ENCODE data around the gene GAB1. TPM values are rescaled to one million over a fixed set of nuclear protein-coding genes. Genes with fewer than 3 reads are reported as not detected.

GAB1 gene
- total RNA-seq, 2 donors from 2014 or later: 48.3 to 77.3 TPM

DNA sequence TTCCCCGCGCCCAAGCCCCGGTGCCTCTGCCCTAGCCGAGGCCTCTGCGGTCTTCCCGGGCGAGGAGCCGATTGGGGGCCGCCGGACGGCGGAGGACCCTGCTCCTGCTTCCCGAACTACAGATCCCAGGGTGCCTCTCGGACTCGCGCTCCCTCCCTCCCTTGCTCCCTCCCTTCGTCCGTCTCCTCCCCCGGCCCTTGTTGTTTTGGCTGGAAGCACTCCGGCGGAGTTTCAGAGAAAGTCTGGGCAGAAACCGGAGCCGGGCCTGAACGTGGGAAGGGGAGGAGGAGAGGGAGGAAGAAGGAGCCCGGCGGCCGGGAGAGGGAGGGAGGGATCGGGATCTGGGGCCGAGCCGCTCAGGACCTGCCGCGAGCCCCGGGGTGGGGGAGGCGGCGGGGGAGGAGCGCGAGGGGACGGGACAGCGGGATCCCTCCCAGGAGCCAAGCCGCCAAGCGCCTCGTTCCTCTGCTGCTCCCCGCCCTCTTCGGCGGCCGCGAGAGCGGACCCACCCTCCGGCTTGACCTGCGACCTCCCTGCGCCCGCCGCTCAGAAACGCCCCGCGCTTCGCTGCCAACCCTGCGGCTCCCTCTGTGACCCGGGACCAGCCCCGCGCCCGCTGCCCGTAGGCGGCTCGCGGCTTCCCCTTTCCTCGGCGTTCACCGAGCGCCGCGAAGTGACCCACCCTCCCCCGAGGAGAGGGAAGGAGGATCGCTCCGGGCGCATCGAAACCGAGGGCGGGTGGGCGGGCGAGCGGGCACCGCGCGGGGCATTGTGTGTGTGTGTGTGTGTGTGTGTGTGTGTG is 496 bp upstream of the GAB1 start:
- Histone ChIP-seq H3K4me1 (ENCODE audit: control insufficient read depth in 1 of 2, low read depth in 2 of 2) (peaks cover 0 to 34% of the 10 kb centered on the region in 2 donors), H3K9me3 (no peaks in the 10 kb centered on the region), H3K27me3 (replicated peaks; ENCODE audit: insufficient read depth) (no peaks in the 10 kb centered on the region), H3K27ac (peak overlapping the region; percentile 93 to 97), H3K4me3 (peak overlapping the region; percentile 89), H3K36me3 (no peaks in the 10 kb centered on the region)
- peak; percentile 77 for DNase-seq (ENCODE audit: low spot score)
- TF ChIP-seq, protein P1, sequence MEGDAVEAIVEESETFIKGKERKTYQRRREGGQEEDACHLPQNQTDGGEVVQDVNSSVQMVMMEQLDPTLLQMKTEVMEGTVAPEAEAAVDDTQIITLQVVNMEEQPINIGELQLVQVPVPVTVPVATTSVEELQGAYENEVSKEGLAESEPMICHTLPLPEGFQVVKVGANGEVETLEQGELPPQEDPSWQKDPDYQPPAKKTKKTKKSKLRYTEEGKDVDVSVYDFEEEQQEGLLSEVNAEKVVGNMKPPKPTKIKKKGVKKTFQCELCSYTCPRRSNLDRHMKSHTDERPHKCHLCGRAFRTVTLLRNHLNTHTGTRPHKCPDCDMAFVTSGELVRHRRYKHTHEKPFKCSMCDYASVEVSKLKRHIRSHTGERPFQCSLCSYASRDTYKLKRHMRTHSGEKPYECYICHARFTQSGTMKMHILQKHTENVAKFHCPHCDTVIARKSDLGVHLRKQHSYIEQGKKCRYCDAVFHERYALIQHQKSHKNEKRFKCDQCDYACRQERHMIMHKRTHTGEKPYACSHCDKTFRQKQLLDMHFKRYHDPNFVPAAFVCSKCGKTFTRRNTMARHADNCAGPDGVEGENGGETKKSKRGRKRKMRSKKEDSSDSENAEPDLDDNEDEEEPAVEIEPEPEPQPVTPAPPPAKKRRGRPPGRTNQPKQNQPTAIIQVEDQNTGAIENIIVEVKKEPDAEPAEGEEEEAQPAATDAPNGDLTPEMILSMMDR (IDR thresholded peaks at IDR 0.05): no peak
- ATAC-seq (ENCODE audit: insufficient number of reproducible peaks, low FRiP score, low read depth): peak; percentile 81

DNA sequence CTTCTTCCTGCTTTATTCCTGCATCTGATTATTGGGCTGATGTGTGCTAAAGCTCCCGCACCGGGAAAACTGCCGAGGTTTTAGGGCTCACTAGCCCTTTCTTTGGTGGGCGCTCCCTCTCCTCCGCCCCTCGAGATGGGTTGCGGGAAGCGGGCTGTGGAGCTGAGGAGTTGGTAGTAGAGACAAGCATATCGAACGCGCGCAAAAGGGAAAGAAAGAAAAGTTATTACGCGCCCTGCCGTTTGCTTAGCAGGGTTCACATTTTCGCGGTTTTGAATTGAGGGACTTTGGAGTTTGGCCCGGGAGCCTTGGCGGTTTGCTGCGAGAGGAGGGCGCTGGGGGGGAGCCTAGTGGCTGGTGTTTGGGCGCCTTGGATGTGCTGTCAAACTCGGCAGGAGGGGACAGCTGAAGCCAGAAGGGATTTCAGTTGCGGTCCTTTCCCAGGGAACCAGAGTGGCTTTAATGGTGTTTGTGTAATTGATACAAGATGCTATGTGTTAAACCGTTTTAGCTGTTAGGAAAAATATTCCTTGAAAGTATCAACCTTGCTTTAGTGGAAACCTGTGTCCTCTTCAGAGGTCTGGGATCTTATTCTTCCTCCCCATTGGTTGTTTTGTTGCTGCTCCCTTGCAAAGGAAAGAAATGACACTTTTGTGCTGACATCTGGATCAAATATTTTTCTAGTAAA is 1.1 kb downstream of the GAB1 start:
- TF ChIP-seq, protein P1 (IDR thresholded peaks at IDR 0.05): no peak
- H3K27ac ChIP-seq: peak overlapping the region; percentile 93 to 97
- H3K36me3 ChIP-seq: no peaks in the 10 kb centered on the region
- H3K4me1 ChIP-seq (ENCODE audit: control insufficient read depth in 1 of 2, low read depth in 2 of 2): peaks cover 0 to 48% of the 10 kb centered on the region in 2 donors
- H3K9me3 ChIP-seq: no peaks in the 10 kb centered on the region
- H3K27me3 ChIP-seq (replicated peaks; ENCODE audit: insufficient read depth): no peaks in the 10 kb centered on the region
- DNase-seq (ENCODE audit: low spot score) (no peak), ATAC-seq (ENCODE audit: insufficient number of reproducible peaks, low FRiP score, low read depth) (no peak)
- peak overlapping the region; percentile 89 for H3K4me3 ChIP-seq

DNA sequence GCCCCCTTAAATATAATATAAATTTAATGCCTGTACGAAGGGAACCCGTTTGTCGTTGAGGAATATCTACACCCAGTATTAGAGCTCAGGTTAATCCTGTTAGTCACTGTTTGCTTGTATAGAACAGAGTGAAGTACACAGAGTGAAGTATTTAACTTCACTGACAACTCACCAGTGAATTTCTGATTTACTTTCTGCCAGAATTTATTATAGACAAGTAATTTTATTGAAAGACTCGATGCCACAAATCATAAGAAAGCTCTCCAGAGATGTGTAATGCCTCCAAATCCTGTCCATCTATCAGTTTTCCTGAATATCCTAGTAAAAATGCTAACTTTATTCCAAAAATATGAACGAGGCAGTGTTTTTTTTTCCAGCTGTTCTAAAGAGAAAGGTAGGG is 1.6 kb downstream of the GAB1 start:
- Histone ChIP-seq H3K36me3 (no peaks in the 10 kb centered on the region), H3K27ac (peak overlapping the region; percentile 93 to 97), H3K9me3 (no peaks in the 10 kb centered on the region), H3K27me3 (replicated peaks; ENCODE audit: insufficient read depth) (no peaks in the 10 kb centered on the region), H3K4me1 (ENCODE audit: control insufficient read depth in 1 of 2, low read depth in 2 of 2) (peaks cover 5 to 53% of the 10 kb centered on the region in 2 donors), H3K4me3 (peak overlapping the region; percentile 89)
- no peak for DNase-seq (ENCODE audit: low spot score)
- no peak for ATAC-seq (ENCODE audit: insufficient number of reproducible peaks, low FRiP score, low read depth)
- TF ChIP-seq, protein P1 (IDR thresholded peaks at IDR 0.05): no peak

DNA sequence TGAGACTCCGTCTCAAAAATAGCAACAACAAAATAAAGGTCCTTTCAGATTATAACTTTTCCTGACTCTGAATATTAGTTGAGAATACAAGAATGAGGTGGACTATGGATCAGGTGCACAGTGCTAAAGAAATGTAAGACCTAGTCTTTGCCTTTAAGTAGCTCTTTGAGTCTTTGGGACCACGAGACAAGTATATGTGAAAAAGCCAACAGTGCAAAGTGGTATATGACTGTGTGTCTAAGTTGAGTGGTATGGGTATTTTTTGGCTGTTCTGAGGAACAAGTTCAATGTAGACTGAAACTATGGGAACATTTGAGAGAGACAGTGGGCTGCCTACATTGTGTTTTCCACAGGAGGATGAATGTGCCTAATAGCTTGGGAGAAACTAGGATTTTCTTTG is 2.8 kb downstream of the GAB1 start:
- Histone ChIP-seq H3K4me1 (ENCODE audit: control insufficient read depth in 1 of 2, low read depth in 2 of 2) (peaks cover 17 to 65% of the 10 kb centered on the region in 2 donors), H3K9me3 (no peaks in the 10 kb centered on the region), H3K27ac (peak overlapping the region in 1 of 2 donors; percentile 93), H3K4me3 (peak overlapping the region; percentile 89), H3K36me3 (no peaks in the 10 kb centered on the region), H3K27me3 (replicated peaks; ENCODE audit: insufficient read depth) (no peaks in the 10 kb centered on the region)
- DNase-seq (ENCODE audit: low spot score) (no peak), ATAC-seq (ENCODE audit: insufficient number of reproducible peaks, low FRiP score, low read depth) (no peak)
- TF ChIP-seq, protein P1 (IDR thresholded peaks at IDR 0.05): no peak

DNA sequence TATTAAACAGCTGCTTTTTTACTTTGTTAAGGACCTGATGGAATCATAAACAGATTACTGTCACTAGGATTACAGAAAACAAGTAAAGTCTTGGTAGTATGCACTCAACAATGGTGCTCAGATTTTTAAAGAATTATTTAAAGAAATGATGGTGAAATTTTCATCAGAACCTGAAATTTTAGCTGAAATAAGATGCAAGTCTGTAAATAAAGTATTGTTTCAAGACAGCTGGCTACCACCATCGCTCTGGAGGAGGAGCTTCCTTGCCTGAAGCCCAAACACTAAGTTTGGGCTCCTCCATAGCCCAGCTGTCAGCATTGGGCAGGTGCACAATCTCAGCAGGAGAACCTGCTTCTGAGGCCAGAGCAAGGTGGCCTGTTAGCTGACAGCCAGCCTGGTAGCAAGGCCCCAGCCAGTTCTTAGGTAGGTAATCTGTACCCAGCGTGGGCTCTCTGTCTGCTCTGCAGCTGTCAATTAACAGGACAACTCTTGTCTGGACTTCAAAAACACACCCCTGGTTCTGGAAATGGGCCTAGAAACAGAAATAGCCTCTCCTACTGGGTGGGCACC is 4.6 kb downstream of the GAB1 start:
- Histone ChIP-seq H3K27ac (no peak overlapping the region), H3K36me3 (no peaks in the 10 kb centered on the region), H3K9me3 (no peaks in the 10 kb centered on the region), H3K4me3 (peak overlapping the region; percentile 89), H3K27me3 (replicated peaks; ENCODE audit: insufficient read depth) (no peaks in the 10 kb centered on the region), H3K4me1 (ENCODE audit: control insufficient read depth in 1 of 2, low read depth in 2 of 2) (peaks cover 31 to 67% of the 10 kb centered on the region in 2 donors)
- no peak for ATAC-seq (ENCODE audit: insufficient number of reproducible peaks, low FRiP score, low read depth)
- TF ChIP-seq, protein P1 (IDR thresholded peaks at IDR 0.05): no peak
- DNase-seq (ENCODE audit: low spot score): no peak
